ENCODE measurements around the gene DRAM2. TPM values are rescaled to one million over a fixed set of nuclear protein-coding genes. Genes with fewer than 3 reads are reported as not detected.

The DRAM2 gene
- polyA plus RNA-seq, 1 of the 3 experiments (the other 2 are of a cell fraction) = 19.2 TPM

DNA sequence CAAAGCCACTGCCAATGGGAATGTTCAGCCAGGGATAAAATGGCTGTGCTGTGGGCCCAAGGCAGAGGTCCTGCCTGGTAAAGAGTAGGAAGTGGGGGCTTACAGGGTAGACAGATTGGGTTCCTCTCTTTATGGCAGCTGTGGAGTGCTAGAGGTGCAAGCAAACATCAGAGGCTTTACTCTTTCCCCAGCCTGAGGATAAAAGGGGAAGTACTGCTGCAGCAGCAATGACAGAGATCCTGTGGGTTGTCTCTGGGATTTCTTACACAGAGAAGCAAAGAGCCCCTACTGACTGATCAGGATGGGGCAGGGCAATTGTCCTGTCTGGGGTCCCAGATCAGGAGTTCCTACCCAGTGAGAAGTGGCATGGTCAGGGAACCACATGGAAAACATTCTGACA is 54.2 kb downstream of the DRAM2 start:
- H3K36me3 ChIP-seq (replicated peaks in 1 of 2; ENCODE audit: control insufficient read depth in 1 of 2, insufficient read depth in 2 of 2, low read length in 1 of 2) = no peaks in the 10 kb centered on the region
- TF ChIP-seq MEF2A (IDR thresholded peaks at IDR 0.05; ENCODE audit: borderline replicate concordance, low read depth) (no peak), SMC3 (IDR thresholded peaks at IDR 0.05; ENCODE audit: low read depth, low read length) (no peak), RAD21 (IDR thresholded peaks at IDR 0.05; ENCODE audit: low read length) (no peak), EZH2phosphoT487 (IDR thresholded peaks at IDR 0.05; ENCODE audit: borderline replicate concordance, low read depth) (no peak), FOSL2 (IDR thresholded peaks at IDR 0.05; ENCODE audit: borderline replicate concordance, low read depth) (no peak), POLR2AphosphoS5 (IDR thresholded peaks at IDR 0.05; ENCODE audit: low read depth, low read length) (no peak), FOXM1 (IDR thresholded peaks at IDR 0.05; ENCODE audit: low read depth) (no peak)
- TF ChIP-seq, protein P1, sequence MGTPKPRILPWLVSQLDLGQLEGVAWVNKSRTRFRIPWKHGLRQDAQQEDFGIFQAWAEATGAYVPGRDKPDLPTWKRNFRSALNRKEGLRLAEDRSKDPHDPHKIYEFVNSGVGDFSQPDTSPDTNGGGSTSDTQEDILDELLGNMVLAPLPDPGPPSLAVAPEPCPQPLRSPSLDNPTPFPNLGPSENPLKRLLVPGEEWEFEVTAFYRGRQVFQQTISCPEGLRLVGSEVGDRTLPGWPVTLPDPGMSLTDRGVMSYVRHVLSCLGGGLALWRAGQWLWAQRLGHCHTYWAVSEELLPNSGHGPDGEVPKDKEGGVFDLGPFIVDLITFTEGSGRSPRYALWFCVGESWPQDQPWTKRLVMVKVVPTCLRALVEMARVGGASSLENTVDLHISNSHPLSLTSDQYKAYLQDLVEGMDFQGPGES (IDR thresholded peaks at IDR 0.05; ENCODE audit: low read depth, low read length) = no peak
- TF ChIP-seq, protein P2, sequence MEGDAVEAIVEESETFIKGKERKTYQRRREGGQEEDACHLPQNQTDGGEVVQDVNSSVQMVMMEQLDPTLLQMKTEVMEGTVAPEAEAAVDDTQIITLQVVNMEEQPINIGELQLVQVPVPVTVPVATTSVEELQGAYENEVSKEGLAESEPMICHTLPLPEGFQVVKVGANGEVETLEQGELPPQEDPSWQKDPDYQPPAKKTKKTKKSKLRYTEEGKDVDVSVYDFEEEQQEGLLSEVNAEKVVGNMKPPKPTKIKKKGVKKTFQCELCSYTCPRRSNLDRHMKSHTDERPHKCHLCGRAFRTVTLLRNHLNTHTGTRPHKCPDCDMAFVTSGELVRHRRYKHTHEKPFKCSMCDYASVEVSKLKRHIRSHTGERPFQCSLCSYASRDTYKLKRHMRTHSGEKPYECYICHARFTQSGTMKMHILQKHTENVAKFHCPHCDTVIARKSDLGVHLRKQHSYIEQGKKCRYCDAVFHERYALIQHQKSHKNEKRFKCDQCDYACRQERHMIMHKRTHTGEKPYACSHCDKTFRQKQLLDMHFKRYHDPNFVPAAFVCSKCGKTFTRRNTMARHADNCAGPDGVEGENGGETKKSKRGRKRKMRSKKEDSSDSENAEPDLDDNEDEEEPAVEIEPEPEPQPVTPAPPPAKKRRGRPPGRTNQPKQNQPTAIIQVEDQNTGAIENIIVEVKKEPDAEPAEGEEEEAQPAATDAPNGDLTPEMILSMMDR (IDR thresholded peaks at IDR 0.05) = no peak
- TF ChIP-seq, protein P3, sequence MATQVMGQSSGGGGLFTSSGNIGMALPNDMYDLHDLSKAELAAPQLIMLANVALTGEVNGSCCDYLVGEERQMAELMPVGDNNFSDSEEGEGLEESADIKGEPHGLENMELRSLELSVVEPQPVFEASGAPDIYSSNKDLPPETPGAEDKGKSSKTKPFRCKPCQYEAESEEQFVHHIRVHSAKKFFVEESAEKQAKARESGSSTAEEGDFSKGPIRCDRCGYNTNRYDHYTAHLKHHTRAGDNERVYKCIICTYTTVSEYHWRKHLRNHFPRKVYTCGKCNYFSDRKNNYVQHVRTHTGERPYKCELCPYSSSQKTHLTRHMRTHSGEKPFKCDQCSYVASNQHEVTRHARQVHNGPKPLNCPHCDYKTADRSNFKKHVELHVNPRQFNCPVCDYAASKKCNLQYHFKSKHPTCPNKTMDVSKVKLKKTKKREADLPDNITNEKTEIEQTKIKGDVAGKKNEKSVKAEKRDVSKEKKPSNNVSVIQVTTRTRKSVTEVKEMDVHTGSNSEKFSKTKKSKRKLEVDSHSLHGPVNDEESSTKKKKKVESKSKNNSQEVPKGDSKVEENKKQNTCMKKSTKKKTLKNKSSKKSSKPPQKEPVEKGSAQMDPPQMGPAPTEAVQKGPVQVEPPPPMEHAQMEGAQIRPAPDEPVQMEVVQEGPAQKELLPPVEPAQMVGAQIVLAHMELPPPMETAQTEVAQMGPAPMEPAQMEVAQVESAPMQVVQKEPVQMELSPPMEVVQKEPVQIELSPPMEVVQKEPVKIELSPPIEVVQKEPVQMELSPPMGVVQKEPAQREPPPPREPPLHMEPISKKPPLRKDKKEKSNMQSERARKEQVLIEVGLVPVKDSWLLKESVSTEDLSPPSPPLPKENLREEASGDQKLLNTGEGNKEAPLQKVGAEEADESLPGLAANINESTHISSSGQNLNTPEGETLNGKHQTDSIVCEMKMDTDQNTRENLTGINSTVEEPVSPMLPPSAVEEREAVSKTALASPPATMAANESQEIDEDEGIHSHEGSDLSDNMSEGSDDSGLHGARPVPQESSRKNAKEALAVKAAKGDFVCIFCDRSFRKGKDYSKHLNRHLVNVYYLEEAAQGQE (IDR thresholded peaks at IDR 0.05; ENCODE audit: low read depth, low read length) = no peak
- H3K27me3 ChIP-seq (ENCODE audit: insufficient read depth) = no peaks in the 10 kb centered on the region
- no peaks in the 10 kb centered on the region for H3K4me1 ChIP-seq (ENCODE audit: control insufficient read depth in 1 of 2, insufficient read depth in 2 of 2, low read depth in 1 of 2, low read length in 1 of 2)
- no peaks in the 10 kb centered on the region for H3K9me2 ChIP-seq
- H3K4me3 ChIP-seq (ENCODE audit: low read depth in 2 of 2, low read length in 1 of 2) = no peak overlapping the region
- DNase-seq = no peak
- no peaks in the 10 kb centered on the region for H3K79me2 ChIP-seq (ENCODE audit: insufficient read depth)
- H3K9me3 ChIP-seq = no peaks in the 10 kb centered on the region
- POLR2A ChIA-PET = no interaction called here
- no peaks in the 10 kb centered on the region for H4K20me1 ChIP-seq (ENCODE audit: insufficient read depth)
- peaks cover 24% of the 10 kb centered on the region for H3F3A ChIP-seq (replicated peaks; ENCODE audit: insufficient read depth)
- H3K27ac ChIP-seq (ENCODE audit: low read depth in 2 of 2, low read length in 1 of 2) = no peak overlapping the region
- no peak overlapping the region for H2AFZ ChIP-seq (ENCODE audit: low read depth)
- H3K4me2 ChIP-seq = no peak overlapping the region
- CTCF ChIA-PET = interaction anchor here (0.8 to 1.0 kb wide), 2 partner anchors 53 to 93 kb away, joined by 3 to 4 read pairs; no protein-coding TSS in a partner anchor
- no peak overlapping the region for H3K9ac ChIP-seq

DNA sequence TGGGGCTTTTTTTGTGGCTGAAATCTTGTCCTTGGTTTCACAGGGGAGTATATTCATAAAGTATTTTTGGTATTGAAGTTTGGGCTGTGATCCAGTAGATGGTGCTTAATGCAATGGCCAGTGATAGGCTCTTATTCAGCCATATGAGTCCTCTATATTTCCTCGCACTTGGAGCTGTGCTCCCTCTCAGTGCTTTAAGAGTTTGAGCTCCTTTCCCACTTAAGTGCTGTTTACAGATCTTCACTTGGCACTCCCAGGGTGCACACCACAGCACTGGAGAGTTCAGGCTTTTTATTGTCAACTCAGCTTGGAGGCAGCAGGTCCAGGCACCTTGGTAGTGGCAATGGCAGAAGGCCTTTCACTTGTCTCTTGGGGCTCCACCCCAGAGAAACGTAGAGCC is 54.9 kb downstream of the DRAM2 start:
- 20% methylated on average over 1 of the region's 2 CpGs for WGBS (ENCODE audit: low lambda C conversion rate)
- DNase-seq = no peak
- Histone ChIP-seq H3K9ac (no peak overlapping the region), H3F3A (replicated peaks; ENCODE audit: insufficient read depth) (peaks cover 24% of the 10 kb centered on the region), H3K4me1 (ENCODE audit: control insufficient read depth in 1 of 2, insufficient read depth in 2 of 2, low read depth in 1 of 2, low read length in 1 of 2) (no peaks in the 10 kb centered on the region; a peak in 1 of 4 replicates), H3K9me2 (no peaks in the 10 kb centered on the region), H3K9me3 (no peaks in the 10 kb centered on the region), H3K79me2 (ENCODE audit: insufficient read depth) (no peaks in the 10 kb centered on the region), H3K36me3 (replicated peaks in 1 of 2; ENCODE audit: control insufficient read depth in 1 of 2, insufficient read depth in 2 of 2, low read length in 1 of 2) (no peaks in the 10 kb centered on the region), H2AFZ (ENCODE audit: low read depth) (no peak overlapping the region), H4K20me1 (ENCODE audit: insufficient read depth) (no peaks in the 10 kb centered on the region), H3K4me2 (no peak overlapping the region), H3K27me3 (ENCODE audit: insufficient read depth) (no peaks in the 10 kb centered on the region), H3K4me3 (ENCODE audit: low read depth in 2 of 2, low read length in 1 of 2) (no peak overlapping the region), H3K27ac (ENCODE audit: low read depth in 2 of 2, low read length in 1 of 2) (no peak overlapping the region)
- POLR2A ChIA-PET = no interaction called here
- CTCF ChIA-PET = interaction anchor here (0.8 to 1.0 kb wide), 2 partner anchors 52 to 92 kb away, joined by 3 to 4 read pairs; no protein-coding TSS in a partner anchor
- TF ChIP-seq TEAD4 (IDR thresholded peaks at IDR 0.05; ENCODE audit: borderline replicate concordance, insufficient read depth) (no peak), GATA2 (CRISPR knock-in tag; IDR thresholded peaks at IDR 0.05) (no peak), RCOR1 (IDR thresholded peaks at IDR 0.05; ENCODE audit: low read length) (no peak), RFX5 (IDR thresholded peaks at IDR 0.05; ENCODE audit: low read length) (no peak), JUND (IDR thresholded peaks at IDR 0.05) (no peak)
- TF ChIP-seq, protein P1 (IDR thresholded peaks at IDR 0.05; ENCODE audit: low read depth, low read length) = no peak
- TF ChIP-seq, protein P3 (IDR thresholded peaks at IDR 0.05; ENCODE audit: low read depth, low read length) = no peak

All from SK-N-SH (cell line).